MCF 10A (cell line): ENCODE measurements around the gene GAS7. TPM values are rescaled to one million over a fixed set of nuclear protein-coding genes. Genes with fewer than 3 reads are reported as not detected.

Source experiments
- BruUV-seq: library from RNA; stranded (reverse); fragments of 400-500 nt; replicated peaks from 2 replicates; lab custom pipeline; 2021; lab: Mats Ljungman, UMichigan
- CTCF ChIA-PET: fragments of 300-600 bp; sonication (Branson Sonifier 250); formaldehyde crosslinking; extraction: SDS; loops from one replicate; lab custom pipeline; 2021; ENCODE audit warnings: antibody characterized with exemption, inconsistent platforms; lab: Yijun Ruan, JAX
- POLR2A ChIA-PET: fragments of 300-600, 350-650 bp; sonication (Branson Sonifier 250); formaldehyde crosslinking; extraction: SDS; loops from one replicate; lab custom pipeline; 2020; ENCODE audit warnings: antibody characterized with exemption, inconsistent platforms; lab: Yijun Ruan, JAX
- DNase-seq: peaks from one replicate; pipeline ENCODE4 v3.0.0-alpha.2; 2018; ENCODE audit not compliant: unreplicated experiment
- H3K27ac Mint-ChIP-seq: one replicate; pipeline ENCODE4 v1.8.0; 2022; ENCODE audit warnings: mild to moderate bottlenecking, low read depth, mixed read lengths; ENCODE audit not compliant: unreplicated experiment
- H3K27me3 Mint-ChIP-seq: one replicate; pipeline ENCODE4 v1.8.0; 2022; ENCODE audit warnings: mixed read lengths; ENCODE audit not compliant: insufficient read depth, unreplicated experiment
- H3K36me3 Mint-ChIP-seq: one replicate; pipeline ENCODE4 v1.8.0; 2022; ENCODE audit warnings: mild to moderate bottlenecking, moderate library complexity, mixed read lengths; ENCODE audit not compliant: insufficient read depth, unreplicated experiment
- H3K4me1 Mint-ChIP-seq: one replicate; pipeline ENCODE4 v1.8.0; 2022; ENCODE audit warnings: mixed read lengths; ENCODE audit not compliant: insufficient read depth, unreplicated experiment
- H3K4me3 Mint-ChIP-seq: one replicate; pipeline ENCODE4 v1.8.0; 2022; ENCODE audit warnings: mild to moderate bottlenecking, moderate library complexity, mixed read lengths; ENCODE audit not compliant: unreplicated experiment
- H3K9me3 Mint-ChIP-seq: one replicate; pipeline ENCODE4 v1.8.0; 2022; ENCODE audit warnings: mixed read lengths; ENCODE audit not compliant: unreplicated experiment
- CTCF ChIP-seq: fragments of 200-600 bp; IDR thresholded peaks from one replicate; pipeline ENCODE4 v1.8.0; 2022; ENCODE audit warnings: antibody characterized with exemption, mild to moderate bottlenecking; ENCODE audit not compliant: unreplicated experiment
- intact Hi-C: fragments of 100-400 bp; cut with micrococcal nuclease; formaldehyde crosslinking; loops from 2 replicates; pipeline ENCODE4 v1.14.1; 2022
- total RNA-seq: library from RNA; stranded (reverse); gene quantifications from 2 replicates; pipeline ENCODE4 v1.2.3, GENCODE V29; 2022

GAS7 gene
- total RNA-seq, 1 experiment from 2014 or later = not detected

GRCh38 chr17:10072556-10073425 is 125.6 kb downstream of the GAS7 start:
- H3K27me3 Mint-ChIP-seq = no peaks in the 10 kb centered on the region
- ChIA-PET CTCF (no interaction called here), POLR2A (no interaction called here)
- no peaks in the 10 kb centered on the region for H3K36me3 Mint-ChIP-seq
- H3K27ac Mint-ChIP-seq = no peak overlapping the region
- H3K4me1 Mint-ChIP-seq = no peaks in the 10 kb centered on the region
- DNase-seq = peak; percentile 1
- peaks cover 13% of the 10 kb centered on the region for H3K9me3 Mint-ChIP-seq
- no TSS peak for BruUV-seq
- intact Hi-C loops = no loop called here
- TF ChIP-seq CTCF = no peak
- no peak overlapping the region for H3K4me3 Mint-ChIP-seq

- ChIA-PET CTCF (no interaction called here), POLR2A (no interaction called here)
- intact Hi-C loops = no loop called here
- no peaks in the 10 kb centered on the region for H3K36me3 Mint-ChIP-seq
- TF ChIP-seq CTCF = no peak
- no peak overlapping the region for H3K4me3 Mint-ChIP-seq
- DNase-seq = no peak
- no peak overlapping the region for H3K27ac Mint-ChIP-seq
- H3K27me3 Mint-ChIP-seq = no peaks in the 10 kb centered on the region
- no peaks in the 10 kb centered on the region for H3K4me1 Mint-ChIP-seq
- peaks cover 7% of the 10 kb centered on the region for H3K9me3 Mint-ChIP-seq
- no TSS peak for BruUV-seq
Observed at GRCh38 chr17:10072086-10072485, 126.3 kb downstream of the GAS7 start.

GRCh38 chr17:10071141-10071540 is 127.3 kb downstream of the GAS7 start:
- POLR2A ChIA-PET = no interaction called here
- no peaks in the 10 kb centered on the region for H3K27me3 Mint-ChIP-seq
- no TSS peak for BruUV-seq

GRCh38 chr17:10070690-10071089 is 127.7 kb downstream of the GAS7 start:
- H3K36me3 Mint-ChIP-seq = no peaks in the 10 kb centered on the region
- H3K4me3 Mint-ChIP-seq = no peak overlapping the region
- H3K27me3 Mint-ChIP-seq = no peaks in the 10 kb centered on the region
- H3K9me3 Mint-ChIP-seq = peaks cover 11% of the 10 kb centered on the region
- BruUV-seq = no TSS peak
- H3K4me1 Mint-ChIP-seq = no peaks in the 10 kb centered on the region
- ChIA-PET POLR2A (no interaction called here), CTCF (no interaction called here)
- no peak for DNase-seq
- H3K27ac Mint-ChIP-seq = no peak overlapping the region
- TF ChIP-seq CTCF = no peak
- intact Hi-C loops = no loop called here

More at GRCh38 chr17:10071141-10071540, 127.3 kb downstream of the GAS7 start:
- no peaks in the 10 kb centered on the region for H3K36me3 Mint-ChIP-seq
- no peaks in the 10 kb centered on the region for H3K4me1 Mint-ChIP-seq
- no peak overlapping the region for H3K27ac Mint-ChIP-seq
- CTCF ChIA-PET = no interaction called here
- H3K9me3 Mint-ChIP-seq = peaks cover 7% of the 10 kb centered on the region
- no peak overlapping the region for H3K4me3 Mint-ChIP-seq
- no peak for DNase-seq
- no peak for TF ChIP-seq CTCF
- intact Hi-C loops = no loop called here
